Astrocyte (in vitro differentiated cells and primary cell): ENCODE results near the gene CSMD2. TPM values are rescaled to one million over a fixed set of nuclear protein-coding genes. Genes with fewer than 3 reads are reported as not detected.
A peak's percentile ranks its signal among the peaks of the same experiment; 100 is the strongest.

Source experiments
- DNase-seq: peaks from one replicate; pipeline ENCODE4 v3.0.0-alpha.2; 2010; ENCODE audit warnings: low read depth
- FAIRE-seq: peaks from 2 replicates; lab custom pipeline; 2011; peaks lifted over from hg19 to GRCh38; lab: Jason Lieb, UNC
- H2AFZ ChIP-seq: 2 replicates; pipeline ENCODE4 v1.6.0; 2012; ENCODE audit warnings: low read depth, low read length, inconsistent platforms
- H3K27ac ChIP-seq: 2 replicates; pipeline ENCODE4 v1.5.1; 2011; ENCODE audit warnings: low read depth, low read length, inconsistent platforms
- H3K27me3 ChIP-seq: 2 replicates; pipeline ENCODE4 v1.6.0; 2011; ENCODE audit warnings: low read length, inconsistent platforms; ENCODE audit not compliant: insufficient read depth
- H3K36me3 ChIP-seq: 2 replicates; pipeline ENCODE4 v1.5.1; 2011; ENCODE audit warnings: low read length, inconsistent platforms; ENCODE audit not compliant: insufficient read depth
- H3K4me1 ChIP-seq: 2 replicates; pipeline ENCODE4 v1.5.1; 2011; ENCODE audit warnings: low read length, inconsistent platforms; ENCODE audit not compliant: insufficient read depth
- H3K4me2 ChIP-seq: 2 replicates; pipeline ENCODE4 v1.6.0; 2012; ENCODE audit warnings: low read length, inconsistent platforms
- H3K4me3 ChIP-seq: 2 replicates; pipeline ENCODE4 v1.5.1; 2011; ENCODE audit warnings: low read depth, mild to moderate bottlenecking, low read length, inconsistent platforms; ENCODE audit not compliant: insufficient read depth
- H3K79me2 ChIP-seq: 2 replicates; pipeline ENCODE4 v1.6.0; 2012; ENCODE audit warnings: mild to moderate bottlenecking, low read length, inconsistent platforms; ENCODE audit not compliant: insufficient read depth
- H3K9ac ChIP-seq: 2 replicates; pipeline ENCODE4 v1.6.0; 2012; ENCODE audit warnings: mild to moderate bottlenecking, low read length, inconsistent platforms
- H3K9me3 ChIP-seq: 2 replicates; pipeline ENCODE4 v1.5.1; 2012; ENCODE audit warnings: low read depth, mild to moderate bottlenecking, low read length, inconsistent platforms; ENCODE audit not compliant: insufficient read depth
- H4K20me1 ChIP-seq: 2 replicates; pipeline ENCODE4 v1.6.0; 2012; ENCODE audit warnings: low read length, inconsistent platforms; ENCODE audit not compliant: insufficient read depth
- H3K27ac Mint-ChIP-seq: one replicate; pipeline ENCODE4 v1.8.0; 2021; ENCODE audit warnings: mild to moderate bottlenecking, mixed read lengths; ENCODE audit not compliant: unreplicated experiment
- H3K27me3 Mint-ChIP-seq: one replicate; pipeline ENCODE4 v1.8.0; 2021; ENCODE audit warnings: low read depth, mixed read lengths; ENCODE audit not compliant: unreplicated experiment
- H3K36me3 Mint-ChIP-seq: one replicate; pipeline ENCODE4 v1.8.0; 2021; ENCODE audit warnings: low read depth, mixed read lengths; ENCODE audit not compliant: unreplicated experiment
- H3K4me1 Mint-ChIP-seq: one replicate; pipeline ENCODE4 v1.8.0; 2021; ENCODE audit warnings: low read depth, mixed read lengths; ENCODE audit not compliant: unreplicated experiment
- H3K4me3 Mint-ChIP-seq: one replicate; pipeline ENCODE4 v1.8.0; 2021; ENCODE audit warnings: mild to moderate bottlenecking, moderate library complexity, mixed read lengths; ENCODE audit not compliant: unreplicated experiment
- H3K9me3 Mint-ChIP-seq: one replicate; pipeline ENCODE4 v1.8.0; 2021; ENCODE audit warnings: mild to moderate bottlenecking, mixed read lengths; ENCODE audit not compliant: unreplicated experiment
- EZH2 ChIP-seq: IDR thresholded peaks from 2 replicates; pipeline ENCODE4 v1.6.1; 2012; ENCODE audit warnings: mild to moderate bottlenecking, low read length, inconsistent platforms; ENCODE audit not compliant: insufficient read depth
- total RNA-seq: library from RNA; stranded (reverse); gene quantifications from 2 replicates; pipeline ENCODE4 v1.2.1, GENCODE V29; 2021
- TF ChIP-seq, protein P1 (sequence below): IDR thresholded peaks from 2 replicates; pipeline ENCODE4 v1.5.1; 2011; ENCODE audit warnings: low read depth, mild to moderate bottlenecking, inconsistent platforms, low read length, moderate library complexity; ENCODE audit not compliant: insufficient read depth

CSMD2 gene
- total RNA-seq, 1 donor from 2014 or later: 11.1 TPM

DNA sequence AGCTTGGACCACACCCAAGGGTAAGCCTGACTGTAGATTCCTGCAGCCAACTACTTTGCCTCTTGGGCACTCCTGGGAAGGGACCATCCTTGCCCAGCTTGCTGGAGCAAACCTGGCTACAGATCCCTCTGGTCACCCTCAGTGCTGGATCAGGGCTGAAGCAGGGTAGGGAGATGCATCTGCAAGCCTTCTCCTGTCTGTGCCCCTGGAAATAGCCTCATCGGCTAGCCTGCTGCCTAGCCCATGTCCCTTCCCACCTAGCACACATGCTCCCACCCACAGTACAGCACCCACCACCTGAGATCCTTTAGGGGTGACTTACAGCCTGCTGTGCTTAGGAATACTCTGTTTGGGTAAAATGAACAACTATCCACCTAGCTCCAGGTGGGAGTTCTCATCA lies 478.5 kb downstream of the CSMD2 start:
- Mint-ChIP-seq H3K4me3 (no peak overlapping the region), H3K36me3 (peaks cover 10% of the 10 kb centered on the region), H3K9me3 (peaks cover 2% of the 10 kb centered on the region), H3K4me1 (no peaks in the 10 kb centered on the region), H3K27ac (no peak overlapping the region), H3K27me3 (peaks cover 2% of the 10 kb centered on the region)
- TF ChIP-seq, protein P1, sequence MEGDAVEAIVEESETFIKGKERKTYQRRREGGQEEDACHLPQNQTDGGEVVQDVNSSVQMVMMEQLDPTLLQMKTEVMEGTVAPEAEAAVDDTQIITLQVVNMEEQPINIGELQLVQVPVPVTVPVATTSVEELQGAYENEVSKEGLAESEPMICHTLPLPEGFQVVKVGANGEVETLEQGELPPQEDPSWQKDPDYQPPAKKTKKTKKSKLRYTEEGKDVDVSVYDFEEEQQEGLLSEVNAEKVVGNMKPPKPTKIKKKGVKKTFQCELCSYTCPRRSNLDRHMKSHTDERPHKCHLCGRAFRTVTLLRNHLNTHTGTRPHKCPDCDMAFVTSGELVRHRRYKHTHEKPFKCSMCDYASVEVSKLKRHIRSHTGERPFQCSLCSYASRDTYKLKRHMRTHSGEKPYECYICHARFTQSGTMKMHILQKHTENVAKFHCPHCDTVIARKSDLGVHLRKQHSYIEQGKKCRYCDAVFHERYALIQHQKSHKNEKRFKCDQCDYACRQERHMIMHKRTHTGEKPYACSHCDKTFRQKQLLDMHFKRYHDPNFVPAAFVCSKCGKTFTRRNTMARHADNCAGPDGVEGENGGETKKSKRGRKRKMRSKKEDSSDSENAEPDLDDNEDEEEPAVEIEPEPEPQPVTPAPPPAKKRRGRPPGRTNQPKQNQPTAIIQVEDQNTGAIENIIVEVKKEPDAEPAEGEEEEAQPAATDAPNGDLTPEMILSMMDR: no peak
- TF ChIP-seq EZH2: no peak
- no peak overlapping the region for H3K4me3 ChIP-seq
- FAIRE-seq: no peak
- peaks cover 10% of the 10 kb centered on the region for H3K4me1 ChIP-seq
- peaks cover 3% of the 10 kb centered on the region for H3K36me3 ChIP-seq
- H3K9me3 ChIP-seq: no peaks in the 10 kb centered on the region
- no peaks in the 10 kb centered on the region for H4K20me1 ChIP-seq
- no peak overlapping the region for H3K9ac ChIP-seq
- H3K27ac ChIP-seq: no peak overlapping the region
- no peak overlapping the region for H3K4me2 ChIP-seq
- no peaks in the 10 kb centered on the region for H3K79me2 ChIP-seq
- H3K27me3 ChIP-seq: no peaks in the 10 kb centered on the region
- DNase-seq: no peak
- no peak overlapping the region for H2AFZ ChIP-seq

DNA sequence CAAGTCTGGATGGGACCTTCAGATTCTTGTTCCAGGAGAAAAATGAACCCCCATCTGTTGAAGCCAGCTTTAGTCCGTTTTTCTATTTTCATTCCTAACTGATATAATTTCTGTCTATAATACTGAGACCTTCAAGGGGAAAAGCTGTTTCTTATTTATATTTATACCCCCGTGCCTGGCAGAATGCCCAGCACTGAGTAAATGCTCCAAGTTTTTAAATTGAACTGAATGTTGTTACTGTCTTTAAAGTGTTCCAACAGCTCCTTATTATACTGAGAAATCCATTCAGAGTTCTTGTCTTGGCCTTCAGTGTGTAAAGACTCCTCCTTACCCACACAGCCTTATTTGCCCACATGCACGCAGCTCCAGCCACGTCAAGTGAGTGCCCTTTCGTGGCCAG lies 479.8 kb downstream of the CSMD2 start:
- Histone ChIP-seq H3K36me3 (peaks cover 3% of the 10 kb centered on the region), H2AFZ (no peak overlapping the region), H4K20me1 (no peaks in the 10 kb centered on the region), H3K9ac (no peak overlapping the region), H3K4me1 (peaks cover 10% of the 10 kb centered on the region), H3K27ac (no peak overlapping the region), H3K4me2 (no peak overlapping the region), H3K27me3 (no peaks in the 10 kb centered on the region), H3K79me2 (no peaks in the 10 kb centered on the region), H3K4me3 (no peak overlapping the region), H3K9me3 (no peaks in the 10 kb centered on the region)
- no peak overlapping the region for H3K27ac Mint-ChIP-seq
- H3K4me3 Mint-ChIP-seq: no peak overlapping the region
- peaks cover 3% of the 10 kb centered on the region for H3K36me3 Mint-ChIP-seq
- FAIRE-seq (no peak), DNase-seq (no peak)
- H3K4me1 Mint-ChIP-seq: no peaks in the 10 kb centered on the region
- no peak for TF ChIP-seq EZH2
- TF ChIP-seq, protein P1: no peak
- H3K9me3 Mint-ChIP-seq: peaks cover 2% of the 10 kb centered on the region
- peaks cover 1% of the 10 kb centered on the region for H3K27me3 Mint-ChIP-seq

DNA sequence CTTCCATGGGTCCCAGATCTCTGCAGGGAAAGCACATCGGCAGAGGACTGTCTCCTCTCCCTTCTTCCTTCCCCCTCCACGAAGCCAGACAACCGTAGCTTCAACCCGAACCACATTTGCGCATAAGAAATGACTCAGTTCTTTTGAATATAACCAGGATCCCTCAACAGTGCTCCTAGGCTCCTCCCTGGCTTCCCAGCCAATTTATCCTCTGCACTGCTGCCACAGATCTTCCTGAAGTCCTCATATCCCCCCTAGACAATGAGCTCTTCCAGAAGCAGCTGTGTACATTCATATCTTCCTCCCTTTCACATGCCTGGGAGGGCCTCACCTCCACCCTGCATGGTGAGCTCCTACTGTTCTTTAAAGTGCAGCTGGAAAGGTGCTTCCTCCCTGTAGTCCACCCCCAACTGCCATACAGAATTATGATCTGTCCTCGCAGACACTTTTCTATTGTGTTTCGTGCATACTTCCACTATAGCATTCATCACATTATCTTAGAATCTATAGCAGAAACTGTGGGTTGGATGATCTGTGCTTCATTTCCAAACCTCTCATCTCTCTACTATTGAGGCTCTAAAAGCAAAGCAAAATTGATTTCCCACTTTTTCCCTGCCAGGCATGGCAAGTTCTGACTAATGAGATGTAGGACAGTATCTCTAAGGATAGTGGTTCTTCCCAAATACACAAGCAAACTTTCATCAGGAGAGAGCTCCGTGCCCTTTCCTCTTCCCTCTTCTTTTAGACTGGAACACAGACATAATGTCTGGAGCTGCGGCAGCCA lies 480.4 kb downstream of the CSMD2 start:
- no peak overlapping the region for H2AFZ ChIP-seq
- no peak overlapping the region for H3K4me3 Mint-ChIP-seq
- no peaks in the 10 kb centered on the region for H3K9me3 ChIP-seq
- peaks cover 2% of the 10 kb centered on the region for H3K9me3 Mint-ChIP-seq
- FAIRE-seq: no peak
- no peaks in the 10 kb centered on the region for H3K4me1 Mint-ChIP-seq
- H3K27ac Mint-ChIP-seq: no peak overlapping the region
- H3K27me3 Mint-ChIP-seq: no peaks in the 10 kb centered on the region
- H3K27me3 ChIP-seq: no peaks in the 10 kb centered on the region
- TF ChIP-seq, protein P1: no peak
- no peak for TF ChIP-seq EZH2
- no peaks in the 10 kb centered on the region for H3K79me2 ChIP-seq
- no peak overlapping the region for H3K4me3 ChIP-seq
- peaks cover 10% of the 10 kb centered on the region for H3K4me1 ChIP-seq
- peaks cover 3% of the 10 kb centered on the region for H3K36me3 Mint-ChIP-seq
- DNase-seq: peak; percentile 51
- H3K4me2 ChIP-seq: peak overlapping the region; percentile 34
- no peak overlapping the region for H3K9ac ChIP-seq
- H3K36me3 ChIP-seq: peaks cover 1% of the 10 kb centered on the region
- no peak overlapping the region for H3K27ac ChIP-seq
- H4K20me1 ChIP-seq: no peaks in the 10 kb centered on the region
